Hippocampal formation (tissue), 2 donors: Measurements from ENCODE around the gene ANO1.

Source experiments
- DNase-seq, 2 donors: peaks; one replicate each; lab custom pipeline; 2025; lab: John Stamatoyannopoulos, UW

The ANO1 gene

DNA sequence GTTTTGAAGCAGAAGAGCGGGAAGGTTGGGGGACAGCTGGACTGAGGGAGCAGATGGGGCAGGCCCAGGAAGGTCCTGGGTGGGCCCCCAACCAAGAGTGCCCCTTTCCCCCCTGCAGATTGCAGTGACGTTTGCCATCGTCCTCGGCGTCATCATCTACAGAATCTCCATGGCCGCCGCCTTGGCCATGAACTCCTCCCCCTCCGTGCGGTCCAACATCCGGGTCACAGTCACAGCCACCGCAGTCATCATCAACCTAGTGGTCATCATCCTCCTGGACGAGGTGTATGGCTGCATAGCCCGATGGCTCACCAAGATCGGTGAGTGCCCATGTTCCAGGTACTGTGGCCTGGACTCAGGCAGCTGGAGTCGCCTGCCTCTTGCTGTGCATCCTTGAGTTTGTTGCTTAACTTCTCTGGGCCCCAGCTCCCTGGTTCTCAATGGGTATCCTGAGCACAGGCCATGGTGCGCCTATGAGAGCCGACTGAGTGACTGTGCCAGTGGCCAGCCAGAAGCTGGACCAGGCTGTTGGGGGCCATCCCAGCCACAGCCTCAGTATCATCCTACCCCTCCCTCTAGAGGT, 83.0 kb downstream of the ANO1 start:
- DNase-seq: no peak

GRCh38 chr11:70164705-70165104, 86.6 kb downstream of the ANO1 start:
- DNase-seq: no peak

DNA sequence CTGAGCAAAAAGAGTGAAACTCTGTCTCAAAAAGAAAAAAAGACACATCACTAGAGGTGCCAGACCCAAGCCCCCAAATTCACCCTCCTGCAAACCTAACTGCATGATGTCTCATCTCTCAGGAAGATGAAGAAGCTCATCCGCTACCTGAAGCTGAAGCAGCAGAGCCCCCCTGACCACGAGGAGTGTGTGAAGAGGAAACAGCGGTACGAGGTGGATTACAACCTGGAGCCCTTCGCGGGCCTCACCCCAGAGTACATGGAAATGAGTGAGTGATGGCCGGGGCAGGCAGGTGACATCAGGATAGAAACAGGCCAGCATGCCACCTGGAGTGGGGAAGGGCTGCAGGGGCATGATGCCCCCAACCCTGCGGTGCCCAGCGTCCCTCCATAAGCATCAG, 89.0 kb downstream of the ANO1 start:
- no peak for DNase-seq

GRCh38 chr11:70167723-70168404, 89.7 kb downstream of the ANO1 start:
- DNase-seq: no peak

GRCh38 chr11:70168405-70168754, 90.3 kb downstream of the ANO1 start:
- DNase-seq: no peak

DNA sequence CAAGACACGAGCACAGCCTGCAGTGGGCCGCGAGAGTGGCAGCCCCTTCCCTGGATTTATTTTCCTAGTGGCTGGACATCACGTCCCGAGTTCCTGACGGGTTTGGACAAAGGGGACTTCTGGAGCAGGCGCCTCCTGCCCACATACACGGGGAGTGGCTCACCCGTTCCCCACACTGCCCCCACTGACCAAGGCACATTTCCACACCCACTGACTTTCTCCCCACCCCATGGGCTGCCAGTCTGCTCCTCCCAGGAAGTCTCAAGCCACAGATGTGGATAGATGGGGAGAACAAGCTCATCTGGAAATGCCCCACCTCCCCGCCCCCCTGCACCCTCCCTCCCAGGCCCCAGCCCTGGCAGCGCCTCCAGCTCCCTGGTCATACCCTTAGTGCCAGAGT, 91.0 kb downstream of the ANO1 start:
- DNase-seq: no peak

DNA sequence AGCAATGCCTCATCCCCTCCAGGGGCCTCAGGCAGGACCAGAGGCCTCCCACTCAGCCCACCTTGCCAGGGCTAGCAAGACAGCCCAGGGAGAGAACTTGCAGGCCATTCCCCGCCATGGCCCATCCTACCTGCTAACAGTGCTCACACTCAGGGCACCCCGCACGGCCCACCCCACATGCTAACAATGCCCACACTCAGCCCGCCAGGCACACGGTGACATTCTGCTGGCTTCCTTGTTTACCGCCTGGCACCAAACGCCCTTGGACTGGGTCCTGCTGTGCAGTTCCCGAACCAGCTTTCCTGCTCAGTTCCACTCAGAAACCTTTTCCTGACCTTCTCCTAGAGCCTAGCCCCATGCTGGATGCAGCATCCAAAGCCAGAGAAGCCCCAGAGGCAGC, 91.5 kb downstream of the ANO1 start:
- no peak for DNase-seq

GRCh38 chr11:70170596-70171210, 92.6 kb downstream of the ANO1 start:
- DNase-seq: no peak

GRCh38 chr11:70173018-70173417, 94.9 kb downstream of the ANO1 start:
- DNase-seq: no peak

- no peak for DNase-seq
Measured at GRCh38 chr11:70174547-70175235, 96.6 kb downstream of the ANO1 start.

GRCh38 chr11:70175236-70175698, 97.2 kb downstream of the ANO1 start:
- no peak for DNase-seq

DNA sequence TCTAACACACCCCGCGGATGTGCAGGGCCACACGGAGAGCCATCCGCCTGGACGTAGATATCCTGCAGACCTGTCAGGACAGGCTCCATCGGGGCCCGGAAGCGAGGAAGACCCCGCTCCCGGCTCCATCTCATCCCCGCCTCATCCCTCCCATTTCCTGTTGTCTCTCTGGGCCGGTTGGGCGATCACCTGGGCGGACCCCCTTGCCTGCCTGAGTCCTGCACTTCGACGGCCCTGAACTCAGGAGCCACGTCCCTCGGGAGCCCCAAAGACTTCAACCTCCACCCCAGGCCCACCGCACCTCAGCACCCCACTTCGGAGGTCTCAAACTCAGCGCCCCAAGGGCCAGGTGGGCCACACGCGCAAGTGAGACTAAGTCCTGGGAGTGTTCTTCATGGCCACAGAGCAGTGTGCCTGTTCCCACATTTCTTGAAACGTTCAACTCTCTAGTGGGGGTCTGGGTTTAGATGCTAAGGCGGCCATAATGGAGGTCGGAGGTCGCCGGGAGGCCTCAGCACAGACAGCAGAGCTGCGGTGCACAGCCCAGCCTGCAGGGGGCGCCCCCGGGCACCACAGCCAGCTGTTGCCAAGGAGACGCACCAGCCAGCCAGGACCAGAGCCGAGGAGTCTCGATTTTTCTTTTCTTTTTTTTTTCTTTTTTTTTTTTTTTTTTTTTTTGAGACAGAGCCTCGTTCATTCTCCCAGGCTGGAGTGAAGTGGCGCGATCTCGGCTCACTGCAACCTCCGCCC, 99.0 kb downstream of the ANO1 start:
- no peak for DNase-seq

DNA sequence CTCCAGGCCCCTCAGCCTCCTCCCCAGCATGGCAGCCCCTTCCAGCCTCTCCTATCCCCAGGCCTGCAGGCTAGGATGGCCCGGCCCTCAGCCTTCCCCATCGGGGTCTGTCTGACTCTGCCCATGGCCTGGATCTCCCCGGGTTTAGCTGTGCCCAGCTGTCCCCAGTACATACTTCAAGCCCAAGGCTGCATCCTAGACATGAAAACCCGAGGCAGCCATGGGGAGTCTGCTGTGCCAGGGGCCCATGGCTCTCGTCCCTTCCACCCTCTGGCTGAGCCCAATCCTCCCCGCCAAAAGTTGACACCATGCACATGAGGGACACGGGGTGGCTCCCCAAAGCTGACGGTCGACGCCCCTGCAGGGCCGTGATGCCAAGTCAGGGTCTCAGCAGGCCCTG, 102.8 kb downstream of the ANO1 start:
- DNase-seq: no peak

GRCh38 chr11:70182266-70182665, 104.1 kb downstream of the ANO1 start:
- DNase-seq: no peak

GRCh38 chr11:70183032-70183431, 104.9 kb downstream of the ANO1 start:
- no peak for DNase-seq

- no peak for DNase-seq
Measured at GRCh38 chr11:70183483-70184176, 105.5 kb downstream of the ANO1 start.

GRCh38 chr11:70184396-70184795, 106.3 kb downstream of the ANO1 start:
- DNase-seq: no peak

GRCh38 chr11:70185348-70186055, 107.4 kb downstream of the ANO1 start:
- DNase-seq: no peak

- DNase-seq: no peak
Measured at GRCh38 chr11:70186420-70186819, 108.3 kb downstream of the ANO1 start.

GRCh38 chr11:70186936-70187335, 108.8 kb downstream of the ANO1 start:
- no peak for DNase-seq

DNA sequence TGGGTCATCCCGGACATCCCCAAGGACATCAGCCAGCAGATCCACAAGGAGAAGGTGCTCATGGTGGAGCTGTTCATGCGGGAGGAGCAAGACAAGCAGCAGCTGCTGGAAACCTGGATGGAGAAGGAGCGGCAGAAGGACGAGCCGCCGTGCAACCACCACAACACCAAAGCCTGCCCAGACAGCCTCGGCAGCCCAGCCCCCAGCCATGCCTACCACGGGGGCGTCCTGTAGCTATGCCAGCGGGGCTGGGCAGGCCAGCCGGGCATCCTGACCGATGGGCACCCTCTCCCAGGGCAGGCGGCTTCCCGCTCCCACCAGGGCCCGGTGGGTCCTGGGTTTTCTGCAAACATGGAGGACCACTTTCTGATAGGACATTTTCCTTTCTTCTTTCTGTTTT, 109.7 kb downstream of the ANO1 start:
- no peak for DNase-seq
